ENCODE results near the gene PHC1. TPM values are rescaled to one million over a fixed set of nuclear protein-coding genes. Genes with fewer than 3 reads are reported as not detected.

Gene PHC1
- total and polyA plus RNA-seq, 7 experiments from 2014 or later: 15.4 to 55.0 (median 36.8) TPM

DNA sequence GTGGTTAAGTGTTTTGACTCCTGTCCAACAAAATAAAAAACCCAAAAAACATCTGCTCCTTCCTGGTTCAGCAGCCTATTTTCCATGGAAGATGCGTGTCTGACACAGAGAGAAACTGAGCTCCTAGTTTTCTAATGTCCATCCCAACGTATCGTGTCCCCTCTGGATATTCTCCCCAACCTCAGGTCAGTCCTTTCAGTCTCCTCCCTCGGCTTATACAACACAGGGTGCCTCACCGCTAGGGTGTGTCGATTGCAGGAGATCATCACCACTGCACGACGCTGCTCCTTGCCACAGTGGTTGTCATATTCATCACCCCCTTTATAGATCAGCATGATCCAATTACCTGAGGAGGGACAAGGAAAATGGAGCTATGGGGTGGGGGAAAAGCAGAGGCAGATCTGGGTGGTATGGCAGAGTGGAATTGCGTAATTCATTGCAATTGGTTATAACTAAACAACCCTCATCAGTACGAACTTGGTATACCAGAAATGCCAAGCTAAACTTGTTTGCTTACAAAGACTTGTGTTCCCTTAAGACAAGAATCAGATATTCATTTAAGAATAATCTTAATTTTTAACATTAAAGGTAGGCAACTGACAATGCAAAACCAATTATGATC is 29.4 kb downstream of the PHC1 start:
- Histone ChIP-seq H3K4me1 (ENCODE audit: control insufficient read depth in 2 of 2, insufficient read depth in 2 of 2, low read length in 2 of 2) (peaks cover 6 to 13% of the 10 kb centered on the region in 2 donors), H3K27me3 (ENCODE audit: control insufficient read depth in 2 of 2, insufficient read depth in 2 of 2, low read length in 2 of 2) (no peaks in the 10 kb centered on the region), H3K4me3 (ENCODE audit: low read length) (no peak overlapping the region), H3K27ac (ENCODE audit: low read depth, low read length) (no peak overlapping the region), H3K36me3 (ENCODE audit: control insufficient read depth in 2 of 3, insufficient read depth in 3 of 3, low read length in 3 of 3) (peaks cover 7 to 50% (median 21%) of the 10 kb centered on the region in 3 experiments), H3K9me3 (ENCODE audit: control insufficient read depth in 2 of 3, low read length in 3 of 3) (no peaks in the 10 kb centered on the region)
- H3K36me3 Mint-ChIP-seq: peaks cover 0 to 34% (median 22%) of the 10 kb centered on the region in 5 donors
- H3K4me1 Mint-ChIP-seq: peaks cover 21 to 33% (median 28%) of the 10 kb centered on the region in 7 donors
- intact Hi-C loops (cut with micrococcal nuclease): no loop called here
- H3K27me3 Mint-ChIP-seq: no peaks in the 10 kb centered on the region
- ATAC-seq: no peak
- no peak overlapping the region for H3K4me3 Mint-ChIP-seq
- no peak for DNase-seq
- no peaks in the 10 kb centered on the region for H3K9me3 Mint-ChIP-seq
- POLR2A ChIA-PET: no interaction called here
- CTCF ChIA-PET: interaction anchor here (0.5 to 15.2 kb wide), 3 partner anchors 88 to 265 kb away, joined by 3 to 287 read pairs (median 18); no protein-coding TSS in a partner anchor
- H3K27ac Mint-ChIP-seq: peak overlapping the region in 6 of 9 donors; percentile 25 to 73 (median 51)

DNA sequence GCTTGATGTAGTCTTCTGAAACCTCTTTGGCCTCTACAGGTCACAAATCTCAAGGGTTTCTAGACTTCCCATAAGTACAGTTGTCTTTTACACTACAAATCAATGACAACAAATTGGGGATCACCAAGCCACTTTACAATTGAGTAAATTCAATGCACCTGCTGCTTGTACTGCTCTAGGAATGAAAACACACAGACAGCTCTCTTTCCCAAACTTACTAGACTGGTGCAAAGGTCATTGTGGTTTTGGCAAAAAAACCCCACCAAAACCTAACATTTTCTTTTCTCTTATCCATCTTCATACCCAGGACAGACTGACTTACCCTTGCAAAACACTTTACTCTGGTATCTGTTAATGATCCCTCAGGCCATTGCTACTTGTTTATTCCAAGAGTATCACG is 32.4 kb downstream of the PHC1 start:
- Mint-ChIP-seq H3K27me3 (no peaks in the 10 kb centered on the region), H3K4me3 (peak overlapping the region in 8 of 10 donors; percentile 17 to 99 (median 66)), H3K9me3 (no peaks in the 10 kb centered on the region), H3K36me3 (peaks cover 0 to 25% (median 11%) of the 10 kb centered on the region in 5 donors), H3K4me1 (peaks cover 27 to 45% (median 42%) of the 10 kb centered on the region in 7 donors), H3K27ac (peak overlapping the region; percentile 36 to 98 (median 75))
- Histone ChIP-seq H3K27me3 (ENCODE audit: control insufficient read depth in 2 of 2, insufficient read depth in 2 of 2, low read length in 2 of 2) (no peaks in the 10 kb centered on the region), H3K36me3 (ENCODE audit: control insufficient read depth in 2 of 3, insufficient read depth in 3 of 3, low read length in 3 of 3) (peaks cover 7 to 52% (median 21%) of the 10 kb centered on the region in 3 experiments), H3K9me3 (ENCODE audit: control insufficient read depth in 2 of 3, low read length in 3 of 3) (no peaks in the 10 kb centered on the region), H3K4me3 (ENCODE audit: low read length) (no peak overlapping the region), H3K4me1 (ENCODE audit: control insufficient read depth in 2 of 2, insufficient read depth in 2 of 2, low read length in 2 of 2) (peaks cover 13 to 20% of the 10 kb centered on the region in 2 donors), H3K27ac (ENCODE audit: low read depth, low read length) (peak overlapping the region; percentile 92)
- CTCF ChIA-PET: interaction anchor here (8.3 to 15.2 kb wide), 2 partner anchors 85 to 103 kb away, joined by 158 to 287 read pairs; no protein-coding TSS in a partner anchor
- DNase-seq: no peak
- POLR2A ChIA-PET: no interaction called here
- no peak for ATAC-seq
- intact Hi-C loops (cut with micrococcal nuclease): no loop called here

DNA sequence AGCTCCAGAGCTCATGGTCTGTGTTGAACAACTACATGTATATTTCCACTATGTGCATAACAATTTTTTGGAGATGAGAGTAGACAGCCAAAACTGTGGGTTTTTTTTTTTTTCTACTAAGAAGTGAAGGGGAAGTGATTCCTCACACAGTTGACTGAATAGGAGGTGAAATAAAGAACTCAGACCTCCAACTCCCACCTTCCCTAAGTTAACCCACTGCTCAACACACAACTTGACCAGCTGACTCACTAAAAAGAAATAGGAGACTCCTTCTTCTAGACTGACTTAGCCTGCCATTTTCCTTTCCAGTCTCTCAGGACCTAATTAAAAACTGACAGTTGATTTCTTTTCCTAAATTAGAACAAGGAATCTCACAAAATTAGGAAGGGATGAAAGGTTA is 33.4 kb downstream of the PHC1 start:
- H3K27me3 ChIP-seq (ENCODE audit: control insufficient read depth in 2 of 2, insufficient read depth in 2 of 2, low read length in 2 of 2): no peaks in the 10 kb centered on the region
- H3K9me3 Mint-ChIP-seq: peaks cover 0 to 2% (median 0%) of the 10 kb centered on the region in 11 donors
- ATAC-seq (no peak), DNase-seq (no peak)
- H3K4me3 Mint-ChIP-seq: peak overlapping the region in 7 of 10 donors; percentile 31 to 99 (median 83)
- no peak overlapping the region for H3K4me3 ChIP-seq (ENCODE audit: low read length)
- intact Hi-C loops (cut with micrococcal nuclease): loop anchor here (2.0 kb wide), 2 partner anchors 21 to 251 kb away; partner anchors contain the start of gene RIMKLB (in 1 of the 2)
- H3K4me1 ChIP-seq (ENCODE audit: control insufficient read depth in 2 of 2, insufficient read depth in 2 of 2, low read length in 2 of 2): peaks cover 23 to 30% of the 10 kb centered on the region in 2 donors
- POLR2A ChIA-PET: interaction anchor here (0.6 to 8.9 kb wide), 7 partner anchors 10 to 102 kb away, joined by 3 to 148 read pairs (median 5); partner anchors contain the start of gene PHC1
- H3K9me3 ChIP-seq (ENCODE audit: control insufficient read depth in 2 of 3, low read length in 3 of 3): no peaks in the 10 kb centered on the region
- H3K4me1 Mint-ChIP-seq: peaks cover 35 to 55% (median 52%) of the 10 kb centered on the region in 7 donors
- CTCF ChIA-PET: interaction anchor here (1.3 to 15.2 kb wide), 3 partner anchors 57 to 102 kb away, joined by 3 to 287 read pairs (median 158); no protein-coding TSS in a partner anchor
- H3K27ac Mint-ChIP-seq: peak overlapping the region in 6 of 9 donors; percentile 20 to 98 (median 80)
- H3K36me3 Mint-ChIP-seq: peaks cover 0 to 23% (median 7%) of the 10 kb centered on the region in 5 donors
- H3K27ac ChIP-seq (ENCODE audit: low read depth, low read length): peak overlapping the region; percentile 92
- H3K27me3 Mint-ChIP-seq: no peaks in the 10 kb centered on the region
- peaks cover 7 to 42% (median 14%) of the 10 kb centered on the region in 3 experiments for H3K36me3 ChIP-seq (ENCODE audit: control insufficient read depth in 2 of 3, insufficient read depth in 3 of 3, low read length in 3 of 3)

DNA sequence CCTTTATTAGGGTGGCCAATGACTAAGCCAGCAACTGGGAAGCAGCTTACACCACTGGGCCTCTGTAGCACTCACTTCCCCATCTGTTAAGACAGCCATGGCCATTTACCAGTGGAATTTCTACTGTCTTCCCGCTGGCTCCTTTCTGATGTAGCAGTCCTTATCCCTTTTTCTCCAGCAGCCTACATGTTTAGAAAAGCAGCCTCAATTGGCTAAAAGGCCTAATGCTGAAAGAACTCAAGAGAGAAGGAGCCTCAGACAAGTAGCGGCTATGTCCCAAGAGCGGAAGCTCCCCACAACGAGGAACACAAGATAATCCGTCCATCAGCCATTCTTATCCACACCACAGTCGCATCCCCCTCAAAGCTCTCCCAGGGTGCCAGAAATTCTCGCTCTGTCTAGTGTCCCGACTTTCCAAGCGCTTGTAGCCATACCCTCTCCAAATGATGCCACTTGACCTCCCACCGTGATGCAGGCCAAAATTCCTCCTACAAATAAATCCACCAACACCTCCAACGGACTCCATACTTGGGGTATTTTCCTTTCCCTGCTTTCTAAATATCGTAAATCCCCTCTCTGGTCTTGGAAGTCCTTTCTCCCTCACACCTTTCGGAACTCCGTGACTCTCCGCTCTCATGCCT is 34.5 kb downstream of the PHC1 start:
- H3K36me3 Mint-ChIP-seq: peaks cover 0 to 25% (median 11%) of the 10 kb centered on the region in 5 donors
- H3K4me1 Mint-ChIP-seq: peaks cover 44 to 66% (median 63%) of the 10 kb centered on the region in 7 donors
- peak overlapping the region; percentile 92 for H3K27ac ChIP-seq (ENCODE audit: low read depth, low read length)
- H3K4me3 Mint-ChIP-seq: peak overlapping the region; percentile 83 to 99 (median 95)
- no peaks in the 10 kb centered on the region for H3K9me3 ChIP-seq (ENCODE audit: control insufficient read depth in 2 of 3, low read length in 3 of 3)
- no peak for ATAC-seq
- intact Hi-C loops (cut with micrococcal nuclease): loop anchor here (1.0 to 2.0 kb wide), 6 partner anchors 22 to 334 kb away; partner anchors contain the start of genes RIMKLB (in 2 of the 2) and PHC1 (in 1 of the 2)
- H3K4me1 ChIP-seq (ENCODE audit: control insufficient read depth in 2 of 2, insufficient read depth in 2 of 2, low read length in 2 of 2): peaks cover 34 to 39% of the 10 kb centered on the region in 2 donors
- POLR2A ChIA-PET: interaction anchor here (1.0 to 8.9 kb wide), 15 partner anchors 10 to 251 kb away, joined by 3 to 148 read pairs (median 5); partner anchors contain the start of genes PHC1 and RIMKLB
- H3K9me3 Mint-ChIP-seq: peaks cover 0 to 7% (median 5%) of the 10 kb centered on the region in 11 donors
- H3K4me3 ChIP-seq (ENCODE audit: low read length): peak overlapping the region; percentile 93
- CTCF ChIA-PET: interaction anchor here (0.6 to 15.2 kb wide), 8 partner anchors 59 to 404 kb away, joined by 3 to 287 read pairs (median 4); no protein-coding TSS in a partner anchor
- peak overlapping the region; percentile 89 to 99 (median 96) for H3K27ac Mint-ChIP-seq
- DNase-seq: peak in 2 of 9 donors; percentile 5 to 9
- H3K27me3 Mint-ChIP-seq: no peaks in the 10 kb centered on the region
- H3K36me3 ChIP-seq (ENCODE audit: control insufficient read depth in 2 of 3, insufficient read depth in 3 of 3, low read length in 3 of 3): peaks cover 6 to 32% (median 7%) of the 10 kb centered on the region in 3 experiments
- no peaks in the 10 kb centered on the region for H3K27me3 ChIP-seq (ENCODE audit: control insufficient read depth in 2 of 2, insufficient read depth in 2 of 2, low read length in 2 of 2)

DNA sequence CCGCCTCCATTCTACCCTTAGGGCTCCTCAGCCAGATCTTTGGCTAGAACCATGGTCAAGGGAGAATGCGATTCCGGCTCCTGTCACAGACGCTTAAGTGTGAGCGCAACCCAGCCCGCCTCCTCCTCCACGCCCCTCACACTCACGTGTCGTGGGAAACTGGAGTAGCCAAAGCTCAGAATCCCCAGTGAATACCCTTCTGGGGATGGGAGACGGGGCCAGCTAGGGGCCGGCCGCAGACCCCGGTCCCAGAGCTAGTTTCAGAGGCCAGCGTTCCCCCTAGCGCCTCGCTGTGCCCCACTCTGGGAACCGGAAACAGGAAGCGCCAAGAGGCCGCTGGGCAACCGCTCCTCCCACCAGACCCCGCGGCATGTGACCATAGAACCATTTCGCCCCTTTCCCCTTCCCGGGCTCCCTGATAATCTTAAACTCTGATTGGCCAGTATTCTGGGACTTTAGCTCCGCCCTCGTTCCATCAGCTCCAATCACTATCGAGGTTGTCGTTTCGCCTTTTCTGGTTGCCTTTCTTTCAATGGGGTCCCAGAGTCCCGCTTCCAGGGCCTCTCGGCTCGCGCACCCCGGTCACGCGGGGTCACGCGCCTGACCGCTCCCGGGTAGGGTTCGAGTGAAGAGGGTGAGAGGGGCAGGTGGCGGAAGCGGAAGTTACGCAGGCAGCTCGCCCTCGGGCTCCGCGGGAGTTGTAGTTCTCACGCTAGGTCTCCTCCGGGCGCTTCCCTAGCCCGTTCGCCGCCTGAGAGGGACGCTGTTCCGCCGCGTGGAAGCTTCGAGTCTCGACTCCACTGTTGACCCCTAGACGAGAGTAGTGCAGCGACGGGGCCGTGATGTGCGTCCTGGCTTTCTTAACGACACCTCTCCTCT is 35.3 kb downstream of the PHC1 start, which contains the start of gene M6PR:
Gene M6PR, minus strand, starts transcription at position 304 of the 879 bp plus-strand sequence. CDS start 3,241 bp downstream, outside the sequence.
- peak within 1 kb of the TSS; percentile 92 for H3K27ac ChIP-seq (ENCODE audit: low read depth, low read length)
- DNase-seq: peak; percentile 76 to 91 (median 89)
- POLR2A ChIA-PET: interaction anchor here (0.6 to 8.9 kb wide), 20 partner anchors 11 to 800 kb away, joined by 3 to 148 read pairs (median 4); partner anchors contain the start of genes PHC1 and RIMKLB
- CTCF ChIA-PET: interaction anchor here (0.5 to 15.2 kb wide), 13 partner anchors 9 to 738 kb away, joined by 3 to 287 read pairs (median 5); partner anchors contain the start of gene KLRG1
- Mint-ChIP-seq H3K4me1 (peaks cover 47 to 73% (median 70%) of the 10 kb centered on the region in 7 donors), H3K9me3 (peaks cover 0 to 7% (median 5%) of the 10 kb centered on the region in 11 donors), H3K4me3 (peak within 1 kb of the TSS; percentile 83 to 99 (median 95)), H3K27ac (peak within 1 kb of the TSS; percentile 89 to 99 (median 96)), H3K27me3 (no peaks in the 10 kb centered on the region), H3K36me3 (peaks cover 0 to 31% (median 11%) of the 10 kb centered on the region in 5 donors)
- H3K27me3 ChIP-seq (ENCODE audit: control insufficient read depth in 2 of 2, insufficient read depth in 2 of 2, low read length in 2 of 2): no peaks in the 10 kb centered on the region
- ATAC-seq: peak; percentile 80
- H3K4me3 ChIP-seq (ENCODE audit: low read length): peak within 1 kb of the TSS; percentile 93
- peaks cover 41 to 46% of the 10 kb centered on the region in 2 donors for H3K4me1 ChIP-seq (ENCODE audit: control insufficient read depth in 2 of 2, insufficient read depth in 2 of 2, low read length in 2 of 2)
- peaks cover 3 to 25% (median 4%) of the 10 kb centered on the region in 3 experiments for H3K36me3 ChIP-seq (ENCODE audit: control insufficient read depth in 2 of 3, insufficient read depth in 3 of 3, low read length in 3 of 3)
- intact Hi-C loops (cut with micrococcal nuclease): loop anchor here (1.0 to 5.0 kb wide), 17 partner anchors 23 to 998 kb away; partner anchors contain the start of genes RIMKLB (in 2 of the 2), KLRG1 (in 1 of the 2) and PHC1 (in 1 of the 2)
- no peaks in the 10 kb centered on the region for H3K9me3 ChIP-seq (ENCODE audit: control insufficient read depth in 2 of 3, low read length in 3 of 3)

Measured in naive thymus-derived CD4-positive, alpha-beta T cell (primary cell).